ENCODE measurements around the gene ACAD10. TPM values are rescaled to one million over a fixed set of nuclear protein-coding genes. Genes with fewer than 3 reads are reported as not detected.
A peak's percentile ranks its signal among the peaks of the same experiment; 100 is the strongest.
"Not testable (repeated sequence)": the region's sequence is repeated elsewhere in the genome, so short reads cannot be mapped to it uniquely, and the experiment has no call there.

The ACAD10 gene
- total and polyA plus RNA-seq, 3 donors from 2014 or later, result 35.2 to 65.7 (median 58.2) TPM

DNA sequence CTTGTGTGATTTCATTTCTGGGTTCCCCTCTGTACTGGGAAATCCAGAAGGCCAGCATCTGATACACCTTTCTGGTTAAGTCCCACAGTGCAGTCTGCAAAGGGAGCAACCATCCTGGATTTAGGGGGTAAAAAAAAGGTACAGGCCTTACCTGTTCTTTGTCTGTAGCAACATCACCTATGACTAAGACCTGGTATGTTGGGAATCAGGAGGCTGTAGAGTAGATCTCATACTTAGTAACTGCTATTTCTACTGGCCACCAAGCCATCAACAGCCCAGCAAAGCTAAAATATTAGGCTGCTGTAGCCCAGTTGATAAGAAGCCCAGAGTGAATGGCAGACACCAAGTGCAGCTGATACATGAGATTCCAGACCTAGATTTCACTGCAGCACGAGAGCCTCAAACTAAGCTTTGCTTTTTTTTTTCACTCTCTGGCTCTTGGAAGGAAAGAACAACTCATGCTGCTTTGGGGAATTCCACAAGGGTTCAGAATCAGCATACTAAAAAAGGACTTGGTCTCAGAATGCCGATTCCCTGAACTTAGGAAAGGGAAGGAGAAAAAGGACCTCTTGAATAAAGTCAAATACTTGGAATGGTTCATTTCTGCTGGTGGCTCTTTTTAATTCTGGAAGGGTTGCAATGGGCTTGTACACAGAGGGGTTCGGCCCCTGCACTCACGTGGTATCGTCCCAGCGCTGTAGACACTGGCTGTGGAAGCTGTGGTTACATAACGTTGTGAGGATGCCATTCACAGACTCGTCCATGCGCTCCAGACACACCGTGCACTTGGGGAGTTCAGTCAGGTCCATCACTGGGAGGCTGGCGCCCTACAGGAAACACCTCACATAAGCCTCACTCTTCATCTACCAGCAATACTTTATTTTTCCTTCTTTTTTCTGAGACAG lies 20.6 kb upstream of the ACAD10 start:
- 70 to 78% methylated on average over 11 of the region's 11 CpGs for WGBS, 2 donors
- Histone ChIP-seq H3K27me3 (no peaks in the 10 kb centered on the region), H3K4me1 (no peaks in the 10 kb centered on the region), H3K4me3 (no peak overlapping the region), H3K27ac (no peak overlapping the region), H3K36me3 (ENCODE audit: low read depth, missing control alignments) (no peaks in the 10 kb centered on the region), H3K9me3 (no peaks in the 10 kb centered on the region)
- DNase-seq, result no peak
- intact Hi-C loops (cut with DNase I; ENCODE audit: low total_unique reads), result no loop called here
- TF ChIP-seq POLR2A (IDR thresholded peaks at IDR 0.05), result no peak
- TF ChIP-seq, protein P1, sequence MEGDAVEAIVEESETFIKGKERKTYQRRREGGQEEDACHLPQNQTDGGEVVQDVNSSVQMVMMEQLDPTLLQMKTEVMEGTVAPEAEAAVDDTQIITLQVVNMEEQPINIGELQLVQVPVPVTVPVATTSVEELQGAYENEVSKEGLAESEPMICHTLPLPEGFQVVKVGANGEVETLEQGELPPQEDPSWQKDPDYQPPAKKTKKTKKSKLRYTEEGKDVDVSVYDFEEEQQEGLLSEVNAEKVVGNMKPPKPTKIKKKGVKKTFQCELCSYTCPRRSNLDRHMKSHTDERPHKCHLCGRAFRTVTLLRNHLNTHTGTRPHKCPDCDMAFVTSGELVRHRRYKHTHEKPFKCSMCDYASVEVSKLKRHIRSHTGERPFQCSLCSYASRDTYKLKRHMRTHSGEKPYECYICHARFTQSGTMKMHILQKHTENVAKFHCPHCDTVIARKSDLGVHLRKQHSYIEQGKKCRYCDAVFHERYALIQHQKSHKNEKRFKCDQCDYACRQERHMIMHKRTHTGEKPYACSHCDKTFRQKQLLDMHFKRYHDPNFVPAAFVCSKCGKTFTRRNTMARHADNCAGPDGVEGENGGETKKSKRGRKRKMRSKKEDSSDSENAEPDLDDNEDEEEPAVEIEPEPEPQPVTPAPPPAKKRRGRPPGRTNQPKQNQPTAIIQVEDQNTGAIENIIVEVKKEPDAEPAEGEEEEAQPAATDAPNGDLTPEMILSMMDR (IDR thresholded peaks at IDR 0.05), result no peak

DNA sequence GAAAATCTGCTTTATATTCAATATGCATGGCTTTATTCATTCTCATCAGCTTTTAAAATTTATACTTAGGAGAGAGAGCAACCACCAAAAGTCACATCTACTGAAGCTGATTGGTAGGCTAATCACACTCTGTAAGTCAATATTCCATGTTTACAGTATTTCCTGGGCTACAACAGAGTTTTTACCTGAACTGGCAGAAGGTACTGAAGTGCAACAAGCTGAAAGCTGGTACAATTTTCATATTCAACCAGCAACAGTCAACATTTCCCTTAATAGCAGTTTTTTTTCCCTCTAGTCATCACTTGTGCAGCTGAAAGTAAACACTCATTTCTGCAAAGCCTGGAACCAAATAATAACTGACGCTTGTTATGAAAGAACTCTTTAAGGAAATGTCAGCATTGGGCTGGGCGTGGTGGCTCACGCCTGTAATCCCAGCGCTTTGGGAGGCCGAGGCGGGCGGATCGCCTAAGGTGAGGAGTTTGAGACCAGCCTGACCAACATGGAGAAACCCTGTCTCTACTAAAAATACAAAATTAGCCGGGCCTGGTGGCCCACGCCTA lies 13.0 kb upstream of the ACAD10 start:
- H3K27ac ChIP-seq, result no peak overlapping the region
- WGBS, 2 donors, result 82 to 92% methylated on average over 10 of the region's 10 CpGs
- intact Hi-C loops (cut with DNase I; ENCODE audit: low total_unique reads), result no loop called here

DNA sequence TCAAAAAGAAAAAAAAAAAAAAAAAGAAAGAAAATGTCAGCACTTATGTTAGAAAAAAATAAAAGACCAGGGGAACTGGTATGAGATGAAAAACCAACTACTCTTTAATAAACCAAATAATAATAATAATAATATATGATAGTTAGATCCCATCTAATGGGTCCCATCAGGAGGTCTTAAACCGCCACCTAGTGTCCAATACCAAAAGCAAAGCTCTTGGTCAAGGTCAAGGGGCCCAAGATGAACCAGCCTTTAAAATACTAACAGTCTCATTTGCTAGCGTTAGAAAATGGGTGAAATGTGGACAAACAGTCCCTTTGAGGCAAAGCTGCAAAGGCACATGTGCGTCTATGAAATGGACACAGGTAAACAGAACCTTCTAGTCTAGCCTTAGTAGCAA lies 12.3 kb upstream of the ACAD10 start:
- Histone ChIP-seq H3K36me3 (ENCODE audit: low read depth, missing control alignments) (no peaks in the 10 kb centered on the region), H3K27ac (no peak overlapping the region), H3K9me3 (no peaks in the 10 kb centered on the region), H3K27me3 (no peaks in the 10 kb centered on the region), H3K4me3 (no peak overlapping the region), H3K4me1 (peaks cover 6% of the 10 kb centered on the region)
- TF ChIP-seq POLR2A (IDR thresholded peaks at IDR 0.05), result no peak
- TF ChIP-seq, protein P1 (IDR thresholded peaks at IDR 0.05), result peak; percentile 31 to 42 (median 41)
- no peak for DNase-seq
- intact Hi-C loops (cut with DNase I; ENCODE audit: low total_unique reads), result no loop called here
- 48 to 49% methylated on average over 3 of the region's 3 CpGs for WGBS, 2 donors

More for the DNA sequence above, 13.0 kb upstream of the ACAD10 start:
- Histone ChIP-seq H3K4me1 (peaks cover 6% of the 10 kb centered on the region), H3K36me3 (ENCODE audit: low read depth, missing control alignments) (no peaks in the 10 kb centered on the region), H3K27me3 (no peaks in the 10 kb centered on the region), H3K4me3 (no peak overlapping the region), H3K9me3 (no peaks in the 10 kb centered on the region)
- no peak for TF ChIP-seq POLR2A (IDR thresholded peaks at IDR 0.05)
- DNase-seq, result no peak

DNA sequence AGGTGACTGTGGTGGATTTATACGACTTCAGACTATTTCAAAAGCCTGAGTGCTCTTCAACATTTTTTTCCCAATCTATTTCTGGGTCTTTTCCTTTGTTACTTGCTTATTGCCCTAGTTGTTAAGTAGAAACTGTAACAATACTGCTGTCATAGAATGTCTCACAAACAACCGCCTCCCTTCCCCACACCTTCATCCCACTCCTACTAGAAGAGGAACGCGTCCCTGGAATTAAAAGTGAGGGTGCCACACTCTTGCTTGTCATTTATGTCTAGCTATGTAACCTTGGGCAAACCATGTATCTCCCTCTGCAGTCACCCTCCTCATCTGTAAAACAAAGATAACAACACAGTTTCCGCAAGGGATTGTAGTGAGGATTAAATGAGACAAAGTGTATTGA lies 8.7 kb upstream of the ACAD10 start:
- no peak for DNase-seq
- H3K27me3 ChIP-seq, result no peaks in the 10 kb centered on the region
- no peak for TF ChIP-seq POLR2A (IDR thresholded peaks at IDR 0.05)
- TF ChIP-seq, protein P1 (IDR thresholded peaks at IDR 0.05), result no peak
- H3K36me3 ChIP-seq (ENCODE audit: low read depth, missing control alignments), result no peaks in the 10 kb centered on the region
- WGBS, 2 donors, result 79% methylated on average over 5 of the region's 5 CpGs
- no peaks in the 10 kb centered on the region for H3K9me3 ChIP-seq
- no peak overlapping the region for H3K27ac ChIP-seq
- H3K4me1 ChIP-seq, result peaks cover 6% of the 10 kb centered on the region
- no peak overlapping the region for H3K4me3 ChIP-seq
- intact Hi-C loops (cut with DNase I; ENCODE audit: low total_unique reads), result no loop called here

DNA sequence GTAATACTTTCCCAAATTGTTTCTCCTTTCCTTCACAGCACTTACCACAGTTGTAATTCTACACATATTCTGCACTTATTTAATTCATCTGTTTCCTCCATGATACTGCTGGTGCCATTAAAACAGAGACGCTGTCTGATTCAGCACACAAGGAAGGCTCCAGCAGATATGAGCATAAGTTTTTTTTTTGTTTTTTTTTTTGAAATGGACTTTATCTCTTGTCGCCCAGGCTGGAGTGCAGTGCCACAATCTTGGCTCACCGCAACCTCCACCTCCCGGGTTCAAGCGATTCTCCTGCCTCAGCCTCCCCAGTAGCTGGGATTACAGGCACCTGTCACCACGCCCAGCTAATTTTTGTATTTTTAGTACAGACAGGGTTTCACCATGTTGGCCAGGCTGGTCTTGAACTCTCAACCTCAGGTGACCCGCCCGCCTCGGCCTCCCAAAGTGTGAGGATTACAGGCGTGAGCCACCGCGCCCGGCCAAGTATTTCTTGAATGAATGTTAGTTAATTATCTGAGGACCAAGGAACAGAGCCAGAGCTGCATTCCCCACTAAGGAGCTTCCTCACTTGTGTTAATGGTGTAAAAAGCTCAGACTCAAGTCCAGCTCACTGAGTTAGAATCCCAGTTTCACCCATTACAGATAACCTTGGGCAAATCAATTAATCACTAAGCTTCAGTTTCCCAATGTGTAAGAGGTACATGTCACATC lies 1.2 kb upstream of the ACAD10 start:
- not testable (repeated sequence) for H3K9me3 ChIP-seq; H3K36me3 ChIP-seq (ENCODE audit: low read depth, missing control alignments); H3K27me3 ChIP-seq; DNase-seq
- peak overlapping the region in 1 of 2 donors; percentile 78 for H3K27ac ChIP-seq
- peak overlapping the region; percentile 91 to 95 for H3K4me3 ChIP-seq
- peaks cover 17% of the 10 kb centered on the region for H3K4me1 ChIP-seq
- 60 to 68% methylated on average over 13 of the region's 13 CpGs for WGBS, 2 donors
- intact Hi-C loops (cut with DNase I; ENCODE audit: low total_unique reads), result loop anchor here (10.0 kb wide), 1 partner anchor 280 kb away; the partner anchor contains the start of gene SH2B3

Data from testis (tissue), 3 donors.